ENCODE measurements around the gene NDRG2.

NDRG2 gene

DNA sequence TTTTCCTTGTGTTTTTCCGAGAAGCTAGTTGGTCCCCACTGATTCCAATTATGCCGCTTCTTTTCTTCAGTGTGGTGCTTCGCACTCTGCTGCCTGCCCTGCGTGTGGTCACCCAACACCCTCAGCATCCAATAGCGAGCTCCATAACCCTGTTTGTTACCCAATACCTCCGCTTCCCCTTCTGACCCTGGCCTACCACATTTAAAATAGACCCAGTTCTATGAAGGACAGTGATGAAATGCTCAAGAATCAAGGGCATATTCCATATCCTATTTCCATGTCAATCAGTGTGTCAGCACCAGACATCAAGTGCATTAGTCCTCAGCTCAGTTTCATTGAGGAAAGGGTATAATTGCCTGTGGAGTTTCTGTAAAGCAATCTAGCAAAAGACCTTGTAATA is 9.5 kb downstream of the NDRG2 start (continued):
- TF ChIP-seq, protein P1, sequence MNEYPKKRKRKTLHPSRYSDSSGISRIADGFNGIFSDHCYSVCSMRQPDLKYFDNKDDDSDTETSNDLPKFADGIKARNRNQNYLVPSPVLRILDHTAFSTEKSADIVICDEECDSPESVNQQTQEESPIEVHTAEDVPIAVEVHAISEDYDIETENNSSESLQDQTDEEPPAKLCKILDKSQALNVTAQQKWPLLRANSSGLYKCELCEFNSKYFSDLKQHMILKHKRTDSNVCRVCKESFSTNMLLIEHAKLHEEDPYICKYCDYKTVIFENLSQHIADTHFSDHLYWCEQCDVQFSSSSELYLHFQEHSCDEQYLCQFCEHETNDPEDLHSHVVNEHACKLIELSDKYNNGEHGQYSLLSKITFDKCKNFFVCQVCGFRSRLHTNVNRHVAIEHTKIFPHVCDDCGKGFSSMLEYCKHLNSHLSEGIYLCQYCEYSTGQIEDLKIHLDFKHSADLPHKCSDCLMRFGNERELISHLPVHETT (tag by site-specific recombination; IDR thresholded peaks at IDR 0.05) = no peak
- TF ChIP-seq, protein P2, sequence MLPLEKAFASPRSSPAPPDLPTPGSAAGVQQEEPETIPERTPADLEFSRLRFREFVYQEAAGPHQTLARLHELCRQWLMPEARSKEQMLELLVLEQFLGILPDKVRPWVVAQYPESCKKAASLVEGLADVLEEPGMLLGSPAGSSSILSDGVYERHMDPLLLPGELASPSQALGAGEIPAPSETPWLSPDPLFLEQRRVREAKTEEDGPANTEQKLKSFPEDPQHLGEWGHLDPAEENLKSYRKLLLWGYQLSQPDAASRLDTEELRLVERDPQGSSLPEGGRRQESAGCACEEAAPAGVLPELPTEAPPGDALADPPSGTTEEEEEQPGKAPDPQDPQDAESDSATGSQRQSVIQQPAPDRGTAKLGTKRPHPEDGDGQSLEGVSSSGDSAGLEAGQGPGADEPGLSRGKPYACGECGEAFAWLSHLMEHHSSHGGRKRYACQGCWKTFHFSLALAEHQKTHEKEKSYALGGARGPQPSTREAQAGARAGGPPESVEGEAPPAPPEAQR (tag by site-specific recombination; IDR thresholded peaks at IDR 0.05) = no peak
- TF ChIP-seq ZBTB48 (tag by site-specific recombination; IDR thresholded peaks at IDR 0.05) = no peak
- TF ChIP-seq, protein P3, sequence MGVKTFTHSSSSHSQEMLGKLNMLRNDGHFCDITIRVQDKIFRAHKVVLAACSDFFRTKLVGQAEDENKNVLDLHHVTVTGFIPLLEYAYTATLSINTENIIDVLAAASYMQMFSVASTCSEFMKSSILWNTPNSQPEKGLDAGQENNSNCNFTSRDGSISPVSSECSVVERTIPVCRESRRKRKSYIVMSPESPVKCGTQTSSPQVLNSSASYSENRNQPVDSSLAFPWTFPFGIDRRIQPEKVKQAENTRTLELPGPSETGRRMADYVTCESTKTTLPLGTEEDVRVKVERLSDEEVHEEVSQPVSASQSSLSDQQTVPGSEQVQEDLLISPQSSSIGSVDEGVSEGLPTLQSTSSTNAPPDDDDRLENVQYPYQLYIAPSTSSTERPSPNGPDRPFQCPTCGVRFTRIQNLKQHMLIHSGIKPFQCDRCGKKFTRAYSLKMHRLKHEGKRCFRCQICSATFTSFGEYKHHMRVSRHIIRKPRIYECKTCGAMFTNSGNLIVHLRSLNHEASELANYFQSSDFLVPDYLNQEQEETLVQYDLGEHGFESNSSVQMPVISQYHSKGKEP (tag by site-specific recombination; IDR thresholded peaks at IDR 0.05) = no peak
- TF ChIP-seq, protein P4, sequence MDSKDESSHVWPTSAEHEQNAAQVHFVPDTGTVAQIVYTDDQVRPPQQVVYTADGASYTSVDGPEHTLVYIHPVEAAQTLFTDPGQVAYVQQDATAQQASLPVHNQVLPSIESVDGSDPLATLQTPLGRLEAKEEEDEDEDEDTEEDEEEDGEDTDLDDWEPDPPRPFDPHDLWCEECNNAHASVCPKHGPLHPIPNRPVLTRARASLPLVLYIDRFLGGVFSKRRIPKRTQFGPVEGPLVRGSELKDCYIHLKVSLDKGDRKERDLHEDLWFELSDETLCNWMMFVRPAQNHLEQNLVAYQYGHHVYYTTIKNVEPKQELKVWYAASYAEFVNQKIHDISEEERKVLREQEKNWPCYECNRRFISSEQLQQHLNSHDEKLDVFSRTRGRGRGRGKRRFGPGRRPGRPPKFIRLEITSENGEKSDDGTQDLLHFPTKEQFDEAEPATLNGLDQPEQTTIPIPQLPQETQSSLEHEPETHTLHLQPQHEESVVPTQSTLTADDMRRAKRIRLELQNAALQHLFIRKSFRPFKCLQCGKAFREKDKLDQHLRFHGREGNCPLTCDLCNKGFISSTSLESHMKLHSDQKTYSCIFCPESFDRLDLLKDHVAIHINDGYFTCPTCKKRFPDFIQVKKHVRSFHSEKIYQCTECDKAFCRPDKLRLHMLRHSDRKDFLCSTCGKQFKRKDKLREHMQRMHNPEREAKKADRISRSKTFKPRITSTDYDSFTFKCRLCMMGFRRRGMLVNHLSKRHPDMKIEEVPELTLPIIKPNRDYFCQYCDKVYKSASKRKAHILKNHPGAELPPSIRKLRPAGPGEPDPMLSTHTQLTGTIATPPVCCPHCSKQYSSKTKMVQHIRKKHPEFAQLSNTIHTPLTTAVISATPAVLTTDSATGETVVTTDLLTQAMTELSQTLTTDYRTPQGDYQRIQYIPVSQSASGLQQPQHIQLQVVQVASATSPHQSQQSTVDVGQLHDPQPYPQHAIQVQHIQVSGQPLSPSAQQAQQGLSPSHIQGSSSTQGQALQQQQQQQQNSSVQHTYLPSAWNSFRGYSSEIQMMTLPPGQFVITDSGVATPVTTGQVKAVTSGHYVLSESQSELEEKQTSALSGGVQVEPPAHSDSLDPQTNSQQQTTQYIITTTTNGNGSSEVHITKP (tag by site-specific recombination; IDR thresholded peaks at IDR 0.05) = no peak
- TF ChIP-seq ZNF239 (tag by site-specific recombination; IDR thresholded peaks at IDR 0.05) = no peak
- TF ChIP-seq, protein P5, sequence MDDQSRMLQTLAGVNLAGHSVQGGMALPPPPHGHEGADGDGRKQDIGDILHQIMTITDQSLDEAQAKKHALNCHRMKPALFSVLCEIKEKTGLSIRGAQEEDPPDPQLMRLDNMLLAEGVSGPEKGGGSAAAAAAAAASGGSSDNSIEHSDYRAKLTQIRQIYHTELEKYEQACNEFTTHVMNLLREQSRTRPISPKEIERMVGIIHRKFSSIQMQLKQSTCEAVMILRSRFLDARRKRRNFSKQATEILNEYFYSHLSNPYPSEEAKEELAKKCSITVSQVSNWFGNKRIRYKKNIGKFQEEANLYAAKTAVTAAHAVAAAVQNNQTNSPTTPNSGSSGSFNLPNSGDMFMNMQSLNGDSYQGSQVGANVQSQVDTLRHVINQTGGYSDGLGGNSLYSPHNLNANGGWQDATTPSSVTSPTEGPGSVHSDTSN (CRISPR knock-in tag; IDR thresholded peaks at IDR 0.05) = no peak
- no peak for TF ChIP-seq ZFP41 (tag by site-specific recombination; IDR thresholded peaks at IDR 0.05; ENCODE audit: borderline replicate concordance)
- TF ChIP-seq, protein P6, sequence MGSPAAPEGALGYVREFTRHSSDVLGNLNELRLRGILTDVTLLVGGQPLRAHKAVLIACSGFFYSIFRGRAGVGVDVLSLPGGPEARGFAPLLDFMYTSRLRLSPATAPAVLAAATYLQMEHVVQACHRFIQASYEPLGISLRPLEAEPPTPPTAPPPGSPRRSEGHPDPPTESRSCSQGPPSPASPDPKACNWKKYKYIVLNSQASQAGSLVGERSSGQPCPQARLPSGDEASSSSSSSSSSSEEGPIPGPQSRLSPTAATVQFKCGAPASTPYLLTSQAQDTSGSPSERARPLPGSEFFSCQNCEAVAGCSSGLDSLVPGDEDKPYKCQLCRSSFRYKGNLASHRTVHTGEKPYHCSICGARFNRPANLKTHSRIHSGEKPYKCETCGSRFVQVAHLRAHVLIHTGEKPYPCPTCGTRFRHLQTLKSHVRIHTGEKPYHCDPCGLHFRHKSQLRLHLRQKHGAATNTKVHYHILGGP (tag by site-specific recombination; IDR thresholded peaks at IDR 0.05) = no peak

DNA sequence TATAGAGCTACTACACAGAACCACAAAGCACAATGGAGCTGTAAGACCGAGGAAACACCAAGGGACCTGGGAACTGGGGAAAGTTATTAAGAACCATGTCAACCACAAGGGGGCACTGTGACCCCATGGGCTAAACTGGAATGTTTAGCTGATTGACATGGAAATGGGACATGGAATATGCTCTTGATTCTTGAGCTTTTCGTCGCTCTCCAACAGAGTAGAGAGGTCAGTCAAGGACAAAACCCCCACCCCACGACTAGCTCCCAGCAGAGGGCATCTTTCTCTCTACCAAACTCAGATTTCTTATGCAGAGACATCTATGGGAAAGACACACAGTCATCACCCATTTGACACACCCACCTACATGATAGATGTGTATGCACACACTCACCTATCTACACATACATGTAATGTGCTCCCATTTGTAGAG is 10.1 kb downstream of the NDRG2 start:
- Histone ChIP-seq H3K4me1 (ENCODE audit: control insufficient read depth, insufficient read depth, low read length) (no peaks in the 10 kb centered on the region), H3K4me3 (ENCODE audit: low read depth, low read length) (no peak overlapping the region), H3K9me3 (ENCODE audit: control insufficient read depth, insufficient read depth, low read depth, low read length) (no peaks in the 10 kb centered on the region), H3K36me3 (ENCODE audit: control insufficient read depth in 2 of 2, insufficient read depth in 1 of 2, low read length in 2 of 2) (peaks cover 0 to 28% of the 10 kb centered on the region in 2 experiments; a peak in 2 of 3 replicates), H3K27ac (ENCODE audit: extremely low read depth, low read depth, low read length) (no peak overlapping the region)
- ChIA-PET CTCF (interaction anchor here (0.6 to 7.4 kb wide), 48 partner anchors 8 to 945 kb away, joined by 3 to 206 read pairs (median 6); partner anchors contain the start of genes ARHGEF40, RNASE7, SLC39A2 and TMEM253), POLR2A (interaction anchor here (0.5 to 2.5 kb wide), 13 partner anchors 10 to 471 kb away, joined by 3 to 19 read pairs (median 3); partner anchors contain the start of gene NDRG2)
- TF ChIP-seq, protein P7, sequence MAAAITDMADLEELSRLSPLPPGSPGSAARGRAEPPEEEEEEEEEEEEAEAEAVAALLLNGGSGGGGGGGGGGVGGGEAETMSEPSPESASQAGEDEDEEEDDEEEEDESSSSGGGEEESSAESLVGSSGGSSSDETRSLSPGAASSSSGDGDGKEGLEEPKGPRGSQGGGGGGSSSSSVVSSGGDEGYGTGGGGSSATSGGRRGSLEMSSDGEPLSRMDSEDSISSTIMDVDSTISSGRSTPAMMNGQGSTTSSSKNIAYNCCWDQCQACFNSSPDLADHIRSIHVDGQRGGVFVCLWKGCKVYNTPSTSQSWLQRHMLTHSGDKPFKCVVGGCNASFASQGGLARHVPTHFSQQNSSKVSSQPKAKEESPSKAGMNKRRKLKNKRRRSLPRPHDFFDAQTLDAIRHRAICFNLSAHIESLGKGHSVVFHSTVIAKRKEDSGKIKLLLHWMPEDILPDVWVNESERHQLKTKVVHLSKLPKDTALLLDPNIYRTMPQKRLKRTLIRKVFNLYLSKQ (tag by site-specific recombination; IDR thresholded peaks at IDR 0.05; ENCODE audit: borderline replicate concordance) = no peak
- no peak for TF ChIP-seq YY2 (tag by site-specific recombination; IDR thresholded peaks at IDR 0.05)
- no peak for TF ChIP-seq GLIS2 (tag by site-specific recombination; IDR thresholded peaks at IDR 0.05)
- peak; percentile 67 for TF ChIP-seq IKZF3 (tag by site-specific recombination; IDR thresholded peaks at IDR 0.05)
- no peak for TF ChIP-seq FEZF1 (tag by site-specific recombination; IDR thresholded peaks at IDR 0.05)
- TF ChIP-seq ZNF146 (tag by site-specific recombination; IDR thresholded peaks at IDR 0.05) = no peak
- TF ChIP-seq, protein P8, sequence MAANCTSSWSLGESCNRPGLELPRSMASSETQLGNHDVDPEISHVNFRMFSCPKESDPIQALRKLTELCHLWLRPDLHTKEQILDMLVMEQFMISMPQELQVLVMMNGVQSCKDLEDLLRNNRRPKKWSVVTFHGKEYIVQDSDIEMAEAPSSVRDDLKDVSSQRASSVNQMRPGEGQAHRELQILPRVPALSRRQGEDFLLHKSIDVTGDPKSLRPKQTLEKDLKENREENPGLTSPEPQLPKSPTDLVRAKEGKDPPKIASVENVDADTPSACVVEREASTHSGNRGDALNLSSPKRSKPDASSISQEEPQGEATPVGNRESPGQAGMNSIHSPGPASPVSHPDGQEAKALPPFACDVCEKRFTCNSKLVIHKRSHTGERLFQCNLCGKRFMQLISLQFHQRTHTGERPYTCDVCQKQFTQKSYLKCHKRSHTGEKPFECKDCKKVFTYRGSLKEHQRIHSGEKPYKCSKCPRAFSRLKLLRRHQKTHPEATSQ (tag by site-specific recombination; IDR thresholded peaks at IDR 0.05) = no peak
- TF ChIP-seq KLF9 (tag by site-specific recombination; IDR thresholded peaks at IDR 0.05; ENCODE audit: low read depth) = peak; percentile 66
- no peak for TF ChIP-seq ZNF660 (tag by site-specific recombination; IDR thresholded peaks at IDR 0.05)
- peak; percentile 23; the same call in 1 of the 2 replicates for TF ChIP-seq ZNF76 (tag by site-specific recombination; IDR thresholded peaks at IDR 0.05; ENCODE audit: borderline replicate concordance, low read depth)
- TF ChIP-seq ZNF274 (IDR thresholded peaks at IDR 0.05; ENCODE audit: low read length) = no peak
- no peak for TF ChIP-seq ZNF274 (tag by site-specific recombination; IDR thresholded peaks at IDR 0.05; ENCODE audit: borderline replicate concordance)
- TF ChIP-seq REPIN1 (tag by site-specific recombination; IDR thresholded peaks at IDR 0.05; ENCODE audit: low read depth) = no peak
- no peak for TF ChIP-seq ZNF174 (tag by site-specific recombination; IDR thresholded peaks at IDR 0.05)
